Measurements from ENCODE around the gene CCDC73. TPM values are rescaled to one million over a fixed set of nuclear protein-coding genes. Genes with fewer than 3 reads are reported as not detected.

Gene CCDC73
- total and polyA plus RNA-seq, 10 of the 15 experiments (the other 5 are each of a cell fraction or from before 2014, with no cell fraction given): 0.05 to 0.57 (median 0.14) TPM

GRCh38 chr11:32641361-32641760 is 153.1 kb downstream of the CCDC73 start:
- ChIA-PET CTCF (no interaction called here), SMC1A (ENCODE audit: uncharacterized antibody, unreplicated experiment) (interaction anchor here (0.6 kb wide), 1 partner anchor 84 kb away, joined by 3 read pairs; no protein-coding TSS in a partner anchor)
- no peak for FAIRE-seq

More at GRCh38 chr11:32641361-32641760, 153.1 kb downstream of the CCDC73 start:
- ATAC-seq: no peak
- no peak for DNase-seq (ENCODE audit: low read depth, low spot score)
- intact Hi-C loops (cut with micrococcal nuclease; ENCODE audit: unreplicated experiment): no loop called here
- Histone ChIP-seq H3K4me3 (no peak overlapping the region), H3K9me3 (replicated peaks; ENCODE audit: control insufficient read depth, insufficient read depth, low read length) (no peaks in the 10 kb centered on the region), H3K36me3 (ENCODE audit: control insufficient read depth in 2 of 2, insufficient read depth in 2 of 2, low read length in 1 of 2) (no peaks in the 10 kb centered on the region), H3K27me3 (replicated peaks in 1 of 2; ENCODE audit: control insufficient read depth in 2 of 2, insufficient read depth in 2 of 2, low read length in 1 of 2) (no peaks in the 10 kb centered on the region), H4K20me1 (ENCODE audit: control insufficient read depth, insufficient read depth) (no peaks in the 10 kb centered on the region), H3K9ac (ENCODE audit: control insufficient read depth, insufficient read depth, low read length) (no peak overlapping the region), H2AFZ (ENCODE audit: control insufficient read depth, low read depth, low read length) (no peak overlapping the region), H3K4me1 (ENCODE audit: control insufficient read depth, insufficient read depth, low read length) (no peaks in the 10 kb centered on the region), H3K4me2 (ENCODE audit: control insufficient read depth, insufficient read depth) (no peak overlapping the region), H3K27ac (ENCODE audit: control insufficient read depth, insufficient read depth) (no peak overlapping the region), H3K79me2 (ENCODE audit: control insufficient read depth, insufficient read depth, low read length) (no peaks in the 10 kb centered on the region)
- TF ChIP-seq NFIC (IDR thresholded peaks at IDR 0.05; ENCODE audit: low read depth, low read length) (no peak), TCF7 (IDR thresholded peaks at IDR 0.05; ENCODE audit: borderline replicate concordance) (no peak), MYB (IDR thresholded peaks at IDR 0.05; ENCODE audit: borderline replicate concordance, low read depth, low read length) (no peak), ZNF24 (IDR thresholded peaks at IDR 0.05) (no peak), MEF2A (IDR thresholded peaks at IDR 0.05; ENCODE audit: insufficient read depth, low read depth, low read length) (no peak), ZNF217 (IDR thresholded peaks at IDR 0.05) (no peak), ZNF592 (IDR thresholded peaks at IDR 0.05) (no peak), ZBED1 (IDR thresholded peaks at IDR 0.05; ENCODE audit: borderline replicate concordance) (no peak), ATF3 (IDR thresholded peaks at IDR 0.05; ENCODE audit: borderline replicate concordance, extremely low read depth, low read depth, low read length) (no peak)
- ChIA-PET POLR2A (no interaction called here), RAD21 (ENCODE audit: unreplicated experiment) (no interaction called here)
- no TSS peak for BruUV-seq (replicated peaks)
- in situ Hi-C loops (cut with MboI): no loop called here

Measured in GM12878 (cell line).